Right ventricle myocardium inferior (tissue), 1 donor: ENCODE measurements around the gene ABTB2. TPM values are rescaled to one million over a fixed set of nuclear protein-coding genes. Genes with fewer than 3 reads are reported as not detected.
A peak's percentile ranks its signal among the peaks of the same experiment; 100 is the strongest.
"Not testable (repeated sequence)": the region's sequence is repeated elsewhere in the genome, so short reads cannot be mapped to it uniquely, and the experiment has no call there.

Source experiments
- ATAC-seq: fragments of 200-7000 bp; cut with Tn5 transposase; one replicate; pipeline ENCODE4 v1.9.1; 2020; ENCODE audit warnings: mild to moderate bottlenecking, moderate library complexity
- DNase-seq: peaks from one replicate; pipeline ENCODE4 v3.0.0; 2021; ENCODE audit errors: missing footprints
- intact Hi-C: fragments of 100-400 bp; cut with DNase I; formaldehyde crosslinking; loops from one replicate; pipeline ENCODE4 v1.11.0; 2022
- total RNA-seq: library from RNA; stranded (reverse); fragmentation: NEBNext Ultra II Directional; extraction: Animal tissue kit (Norgen Biotek cat#: 25700); gene quantifications from one replicate; pipeline ENCODE4 v1.2.1, GENCODE V29; 2021
- donor health status: DM: no; HTN: yes; CAD: no; lungs with severe emphysema.

ABTB2 gene
- total RNA-seq, 1 donor from 2014 or later, result 14.3 TPM

DNA sequence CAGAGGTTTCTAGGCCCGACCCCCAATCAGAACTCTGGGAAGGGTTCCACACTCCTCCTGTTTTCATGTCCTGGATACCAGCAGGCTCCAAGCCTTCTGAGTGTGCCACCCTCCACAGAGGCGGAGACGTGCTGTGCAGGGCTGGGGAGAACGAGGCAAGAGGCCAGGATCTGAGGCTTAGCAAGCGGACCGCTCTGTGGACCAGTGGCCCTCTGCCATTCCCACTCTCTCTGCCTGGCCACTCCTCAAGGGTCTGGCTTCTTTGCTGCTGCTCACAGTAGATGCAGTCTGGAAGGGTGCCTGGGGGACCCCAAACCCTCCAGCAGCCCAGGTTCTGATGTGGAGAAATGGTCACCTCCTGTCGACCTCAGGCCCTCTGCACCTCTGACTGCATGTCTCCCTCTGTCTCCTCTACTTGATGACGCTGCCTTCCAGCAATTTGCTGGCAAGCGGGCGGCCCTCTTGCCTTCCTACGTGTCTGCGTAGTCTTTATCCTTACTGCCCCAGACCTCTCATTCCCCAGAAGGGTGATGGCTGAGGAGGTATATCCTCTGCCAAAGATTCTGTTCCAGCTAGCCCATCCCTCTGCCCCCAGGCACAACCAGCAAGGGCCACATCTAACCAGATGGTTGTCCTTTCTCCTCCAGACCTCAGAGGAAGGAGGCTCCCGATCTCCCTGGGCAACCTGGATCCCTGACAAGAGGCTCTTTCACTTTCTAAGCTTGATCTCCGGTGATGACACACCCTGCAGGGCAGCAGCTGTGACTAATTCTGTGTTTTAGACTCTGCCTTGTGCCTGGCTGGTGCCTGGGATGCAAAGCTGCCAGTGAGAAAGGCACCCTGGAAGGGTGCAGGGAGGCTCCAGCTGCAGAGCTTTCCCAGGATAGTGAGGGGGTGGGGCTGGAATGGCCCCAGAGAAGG is 165.1 kb downstream of the ABTB2 start:
- intact Hi-C loops, result no loop called here
- ATAC-seq (peak; percentile 88), DNase-seq (peak; percentile 79)

DNA sequence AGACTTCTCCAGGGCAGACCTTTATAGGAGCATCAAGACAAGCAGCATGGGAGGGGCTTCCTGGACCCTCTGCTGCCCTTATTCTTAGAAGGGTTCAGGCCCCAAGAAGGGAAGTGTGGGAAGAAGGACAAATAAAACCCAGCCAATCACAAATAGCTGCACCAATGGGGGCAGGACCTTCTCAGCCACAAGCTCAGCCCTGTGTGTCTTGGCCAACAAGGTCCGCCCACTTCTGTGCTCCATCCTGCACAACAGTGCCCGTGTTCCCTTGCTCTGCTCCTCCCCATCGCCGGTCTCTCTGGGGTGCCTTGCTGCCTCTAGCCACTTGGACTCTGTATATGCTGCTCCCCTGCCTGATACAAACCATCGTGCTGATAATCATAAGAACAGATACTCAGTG is 166.2 kb downstream of the ABTB2 start:
- intact Hi-C loops, result no loop called here
- no peak for ATAC-seq
- no peak for DNase-seq

DNA sequence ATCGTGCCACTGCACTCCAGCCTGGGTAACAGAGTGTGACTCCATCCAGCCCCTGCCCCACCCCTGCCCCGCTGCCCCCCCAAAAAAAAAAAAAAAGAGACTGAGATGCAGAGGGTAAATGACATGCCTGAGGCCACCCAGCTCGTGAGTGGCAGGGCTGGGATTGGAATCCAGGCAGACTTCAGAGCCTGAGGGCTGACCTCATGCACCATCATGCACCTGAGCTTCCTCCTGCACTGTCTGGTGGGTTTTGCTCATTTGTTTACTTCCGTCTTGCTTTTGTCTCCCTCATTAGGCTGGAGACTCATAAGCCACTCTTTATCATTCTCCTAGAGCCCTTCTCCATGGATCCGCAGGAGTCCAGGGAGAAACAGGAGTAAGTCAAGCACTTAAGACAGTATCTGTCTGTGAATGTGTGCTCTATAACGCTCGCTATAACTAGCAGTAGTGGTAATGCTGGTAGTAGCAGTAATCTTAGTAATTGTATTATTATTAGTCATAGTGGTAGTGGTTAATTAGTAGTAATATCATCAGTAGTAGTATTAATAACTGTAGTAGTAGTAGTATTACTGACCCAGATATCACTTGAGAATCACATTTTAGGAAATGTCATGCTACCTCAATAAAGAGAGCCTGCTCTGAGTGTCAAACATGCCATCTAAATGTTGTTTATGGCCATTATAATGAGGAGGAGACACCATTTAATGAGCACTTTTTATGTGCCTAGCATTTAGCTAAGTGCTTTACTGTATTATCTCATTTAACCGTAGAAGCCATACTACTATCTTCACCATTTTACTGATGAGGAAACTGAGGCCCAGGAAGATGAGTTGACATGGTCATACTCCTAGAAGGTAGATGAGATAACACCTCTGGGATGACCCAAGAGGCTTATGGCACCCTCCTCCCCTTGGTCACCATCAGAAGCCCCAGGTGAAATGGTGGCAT is 167.3 kb downstream of the ABTB2 start:
- intact Hi-C loops, result no loop called here
- ATAC-seq, result no peak
- DNase-seq, result no peak

DNA sequence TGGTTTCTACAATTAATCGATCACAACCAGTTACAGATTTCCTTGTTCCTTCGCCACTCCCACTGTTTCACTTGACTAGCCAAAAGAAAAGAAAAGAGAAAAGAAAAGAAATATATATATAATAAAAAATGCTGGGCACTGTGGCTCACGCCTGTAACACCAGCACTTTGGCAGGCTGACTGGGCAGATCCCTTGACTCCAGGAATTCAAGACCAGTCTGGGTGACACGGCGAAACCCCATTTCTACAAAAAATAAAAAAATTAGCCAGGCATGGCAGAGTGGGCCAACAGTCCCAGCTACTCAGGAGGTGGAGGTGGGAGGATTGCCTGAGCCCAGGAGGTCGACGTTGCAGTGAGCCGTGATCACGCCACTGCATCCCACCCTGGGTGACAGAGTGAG is 168.6 kb downstream of the ABTB2 start:
- ATAC-seq (no peak), DNase-seq (no peak)
- intact Hi-C loops, result no loop called here

DNA sequence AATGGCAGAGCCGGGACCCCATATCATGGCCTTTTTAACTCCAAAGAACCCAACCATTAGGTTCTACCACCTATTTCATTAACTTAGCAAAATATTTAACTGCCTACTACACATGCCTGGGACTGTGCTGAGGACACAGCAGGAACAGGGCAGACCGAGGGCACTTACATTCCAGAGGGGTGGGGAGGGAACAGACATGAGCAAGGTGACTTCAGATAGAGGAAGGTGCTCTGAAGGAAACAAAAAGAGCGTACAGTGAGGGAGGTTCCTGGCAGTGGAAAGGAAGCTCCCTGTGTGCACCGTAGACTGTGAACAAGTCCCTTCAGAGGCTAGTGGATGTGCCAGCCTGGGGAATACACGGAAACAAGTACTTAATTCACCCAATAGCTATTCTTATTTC is 169.6 kb downstream of the ABTB2 start:
- DNase-seq (no peak), ATAC-seq (no peak)
- intact Hi-C loops, result no loop called here

DNA sequence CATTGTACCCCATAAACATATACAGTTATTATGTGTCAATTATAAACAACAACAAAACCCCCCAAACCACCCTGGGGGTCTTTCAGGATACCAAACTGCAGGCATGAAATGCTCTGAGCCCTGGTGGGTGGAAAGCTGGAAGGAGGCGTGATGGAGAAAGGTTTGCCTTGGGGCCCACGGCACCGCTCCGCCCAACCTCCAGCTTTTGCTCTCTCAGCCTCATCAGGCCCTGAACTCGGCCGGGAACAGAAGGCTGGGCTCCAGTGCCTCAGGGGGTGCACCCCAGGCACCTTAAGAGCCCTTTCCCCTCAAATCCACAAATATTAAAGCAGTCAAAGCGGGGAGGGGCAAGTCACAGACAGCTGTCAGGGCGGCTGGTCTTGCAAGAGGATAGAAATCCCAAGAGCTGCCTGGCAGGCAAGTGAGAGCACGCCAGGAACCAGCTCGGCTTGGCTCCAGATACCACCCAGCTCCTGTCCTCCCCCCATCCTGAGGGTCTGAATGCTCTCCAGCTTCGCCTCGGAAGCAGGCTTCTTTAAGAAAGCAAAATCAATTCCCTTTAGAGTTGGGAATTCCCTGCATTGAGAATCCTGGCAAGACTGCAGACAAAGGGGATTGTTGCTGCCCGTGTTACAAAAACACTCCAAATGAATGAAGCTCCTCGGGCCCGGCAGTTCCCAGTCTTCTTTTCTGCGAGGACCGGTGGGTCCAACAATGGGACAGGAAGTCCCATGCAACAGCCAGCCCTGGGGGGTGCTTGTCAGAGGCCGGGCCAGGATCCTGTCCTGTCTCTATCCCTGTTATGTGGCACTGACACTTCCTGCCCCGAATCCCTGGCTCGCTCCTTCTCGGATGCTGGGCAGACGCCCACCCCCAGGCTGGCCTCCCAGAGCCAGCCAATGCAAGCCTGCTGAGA is 171.6 kb downstream of the ABTB2 start:
- intact Hi-C loops, result no loop called here
- DNase-seq, result no peak
- peak; percentile 15 for ATAC-seq

DNA sequence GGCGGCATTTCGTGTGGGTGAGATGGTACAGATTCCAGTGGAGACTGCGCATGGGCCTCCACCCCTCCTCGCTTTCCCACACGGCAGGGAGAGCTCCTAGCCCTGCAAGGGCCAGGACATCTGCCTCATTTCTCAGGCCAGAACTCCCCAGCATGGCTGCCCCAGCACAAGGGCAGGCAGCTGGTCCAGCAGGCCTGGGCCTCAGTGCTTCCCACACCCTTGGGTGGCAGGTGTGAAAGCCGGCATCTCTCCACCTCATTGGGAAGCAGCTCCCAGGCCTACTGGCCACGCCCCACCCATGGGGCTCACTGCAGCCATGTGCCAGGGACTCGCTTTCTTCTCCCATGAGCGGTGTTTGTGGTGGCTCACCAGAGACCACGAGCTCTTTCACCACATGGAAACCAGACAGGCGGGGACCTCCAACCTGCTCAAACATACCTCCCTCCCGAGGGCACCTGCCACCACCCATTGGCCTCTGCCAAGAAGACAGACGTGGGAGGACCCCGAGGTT is 173.2 kb downstream of the ABTB2 start:
- ATAC-seq, result no peak
- no peak for DNase-seq
- intact Hi-C loops, result no loop called here

DNA sequence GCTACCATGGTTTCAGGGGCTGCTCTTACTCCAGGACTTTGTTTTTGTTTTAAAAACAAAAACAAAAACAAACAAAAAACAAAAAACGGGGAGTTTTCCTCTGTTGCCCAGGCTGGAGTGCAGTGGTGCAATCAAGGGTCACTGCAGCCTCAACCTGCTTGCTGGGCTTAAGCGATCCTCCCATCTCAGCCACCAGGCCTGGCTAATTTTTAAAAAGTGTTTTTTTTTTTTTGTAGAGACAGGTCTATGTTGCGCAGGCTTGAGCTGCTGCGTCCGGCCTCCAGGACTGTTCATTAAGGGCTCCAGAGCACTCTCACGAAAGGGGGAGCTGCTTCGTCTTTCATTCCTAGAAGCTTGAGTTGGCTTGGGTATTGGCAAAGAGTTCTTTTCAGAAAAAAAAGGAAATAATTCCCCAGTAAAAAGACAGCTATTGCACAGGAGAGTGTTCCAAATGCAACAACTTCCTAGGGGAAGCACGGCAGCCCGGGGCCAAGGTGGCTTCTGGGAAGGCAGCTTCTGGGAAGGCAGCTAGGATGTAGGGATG is 173.9 kb downstream of the ABTB2 start:
- intact Hi-C loops, result no loop called here
- DNase-seq (no peak), ATAC-seq (no peak)

DNA sequence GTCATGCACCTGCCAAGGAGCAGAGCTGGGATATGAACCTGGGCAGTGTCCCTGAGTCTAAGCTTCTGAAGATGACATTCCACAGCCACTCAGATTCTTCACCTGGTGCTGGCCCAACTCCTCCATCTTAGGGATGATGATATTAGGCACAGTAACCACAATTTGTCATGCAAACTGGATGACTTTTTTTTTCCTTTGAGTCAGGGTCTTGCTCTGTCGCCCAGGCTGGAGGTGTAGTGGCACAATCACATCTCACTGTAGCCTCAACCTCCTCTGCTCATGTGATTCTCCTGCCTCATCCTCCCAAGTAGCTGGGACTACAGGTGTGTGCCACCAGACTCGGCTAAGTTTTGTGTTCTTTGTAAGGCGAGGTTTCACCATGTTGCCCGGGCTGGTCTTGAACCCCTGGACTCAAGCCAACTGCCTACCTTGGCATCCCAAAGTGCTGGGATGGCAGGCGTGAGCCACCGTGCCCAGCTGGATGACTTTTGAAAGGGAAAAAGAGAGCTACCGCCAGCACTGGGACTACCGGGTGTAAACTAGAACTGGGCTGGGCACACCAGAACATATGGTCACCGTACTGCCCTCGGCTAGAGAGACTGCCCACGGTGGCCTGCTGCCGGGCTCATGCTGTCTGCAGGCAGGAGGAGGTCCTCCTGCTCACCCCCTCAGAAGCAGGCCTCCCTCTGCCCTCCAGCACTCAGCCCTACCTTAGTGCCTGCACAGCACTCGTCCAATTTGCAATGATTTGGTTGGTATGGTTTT is 174.7 kb downstream of the ABTB2 start:
- ATAC-seq (no peak), DNase-seq (no peak)
- intact Hi-C loops, result no loop called here

DNA sequence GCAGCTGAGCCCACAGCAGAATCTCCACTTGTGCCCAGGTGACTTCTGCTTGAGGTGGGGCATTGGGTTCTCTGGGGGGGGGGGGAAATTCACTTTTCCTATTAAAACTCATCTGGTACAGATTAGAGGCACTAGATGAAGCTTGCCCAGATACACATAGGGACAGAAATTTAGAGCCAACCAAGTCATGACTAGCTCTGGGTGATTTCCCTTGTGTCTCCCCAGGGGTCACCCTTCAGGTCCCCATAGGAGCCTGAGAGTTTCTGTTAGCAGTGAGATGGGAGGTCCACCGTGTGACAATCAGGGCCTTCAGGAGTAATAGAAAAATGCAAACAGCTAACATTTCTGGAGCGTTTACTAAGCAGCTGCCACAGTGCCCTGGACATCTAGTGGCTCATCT is 175.4 kb downstream of the ABTB2 start:
- ATAC-seq (no peak), DNase-seq (no peak)
- intact Hi-C loops, result no loop called here

DNA sequence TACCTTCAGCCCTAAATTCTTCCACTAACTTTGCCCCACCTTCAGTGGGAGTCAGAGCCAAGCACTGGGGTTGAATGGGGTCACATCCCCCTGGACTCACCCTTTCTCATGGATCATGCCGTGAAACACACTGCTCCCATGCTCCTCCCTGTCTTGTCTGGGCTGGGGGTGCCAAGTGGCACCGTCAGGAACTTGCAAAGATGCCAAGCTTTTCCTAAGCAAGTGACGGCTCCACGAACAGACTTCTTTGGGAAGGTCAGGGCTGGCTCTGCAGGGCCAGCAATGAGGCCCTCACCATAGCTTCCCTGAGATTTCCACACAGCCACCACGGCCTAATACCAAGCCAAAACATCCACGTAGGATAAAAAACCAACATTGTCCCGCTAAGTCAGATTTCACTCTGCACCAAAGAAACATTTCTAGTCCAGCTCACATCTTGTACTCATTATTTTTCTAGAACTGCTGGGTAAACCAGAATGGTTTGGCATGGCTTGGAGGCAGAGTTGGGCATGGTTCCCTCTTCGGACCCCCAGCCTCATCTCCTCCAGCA is 175.9 kb downstream of the ABTB2 start:
- intact Hi-C loops, result no loop called here
- DNase-seq, result no peak
- no peak for ATAC-seq

DNA sequence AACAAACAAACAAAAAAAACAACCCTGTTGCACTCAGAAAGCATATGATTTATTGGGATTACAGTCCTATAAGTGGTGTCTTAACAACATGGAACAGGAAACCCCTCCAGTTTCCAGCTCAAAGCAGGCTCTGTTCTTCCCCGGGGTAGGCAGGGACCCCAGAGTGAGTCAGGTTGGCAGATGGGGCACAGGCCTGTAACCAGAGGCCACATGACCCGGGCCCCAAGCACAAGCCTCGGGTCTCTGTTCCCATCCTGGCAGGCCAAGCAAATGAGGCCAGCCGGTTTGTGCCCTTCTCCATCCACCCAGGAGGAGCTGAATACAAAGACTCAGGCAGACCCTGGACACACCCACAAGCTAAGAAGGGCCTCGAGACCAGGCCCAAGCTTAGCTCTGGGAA is 176.6 kb downstream of the ABTB2 start:
- intact Hi-C loops, result no loop called here
- ATAC-seq (no peak), DNase-seq (no peak)

DNA sequence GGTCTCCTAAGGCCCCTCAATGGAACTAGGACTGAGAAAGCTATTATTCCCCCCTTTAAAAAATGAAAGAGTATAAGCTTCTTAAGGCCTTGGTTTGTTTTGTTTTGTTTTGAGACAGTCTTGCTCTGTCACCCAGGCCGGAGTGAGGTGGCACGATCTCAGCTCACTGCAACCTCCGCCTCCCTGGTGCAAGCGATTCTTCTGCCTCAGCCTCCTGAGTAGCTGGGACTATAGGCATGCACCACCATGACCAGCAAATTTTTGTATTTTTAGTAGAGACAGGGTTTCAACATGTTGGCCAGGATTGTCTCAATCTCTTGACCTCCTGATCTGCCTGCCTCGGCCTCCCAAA is 177.0 kb downstream of the ABTB2 start:
- intact Hi-C loops, ATAC-seq, DNase-seq: not testable (repeated sequence)

DNA sequence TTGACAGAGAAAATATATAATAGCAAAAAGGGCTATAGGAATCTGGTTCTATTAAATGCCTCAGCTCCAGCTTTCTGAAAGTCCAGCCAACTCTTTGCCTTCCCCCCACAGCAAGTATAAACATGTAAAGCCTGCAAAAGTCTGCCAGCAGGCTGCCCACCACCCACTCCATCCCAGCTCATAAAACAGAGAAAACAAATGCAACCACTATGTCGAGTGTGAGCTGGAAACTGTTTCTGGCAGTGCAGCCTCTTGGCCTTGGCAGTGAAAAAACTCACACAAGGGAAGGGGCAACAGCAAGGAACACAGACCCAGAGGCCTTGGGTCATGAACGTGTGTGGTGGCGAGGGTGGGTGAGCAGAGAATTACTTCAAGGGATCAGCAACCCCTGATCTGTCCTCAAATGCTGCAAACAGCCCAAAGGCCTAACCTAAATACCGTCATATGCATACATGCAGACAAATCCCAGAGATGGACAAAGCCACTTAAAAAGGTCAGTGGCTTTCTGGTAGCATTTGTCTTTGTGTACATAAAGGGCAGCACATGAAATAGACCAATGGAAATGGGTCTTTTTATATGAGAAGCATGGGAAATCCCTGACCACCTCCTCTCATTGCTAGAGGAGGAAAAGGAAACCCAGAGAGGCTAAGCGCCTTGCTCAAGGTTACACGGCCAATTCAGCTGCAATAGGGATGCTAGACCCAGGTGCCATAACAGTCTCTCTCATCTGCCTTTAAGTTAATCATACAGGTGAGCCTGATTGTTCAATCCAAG is 177.6 kb downstream of the ABTB2 start:
- intact Hi-C loops, result no loop called here
- no peak for DNase-seq
- ATAC-seq, result no peak

DNA sequence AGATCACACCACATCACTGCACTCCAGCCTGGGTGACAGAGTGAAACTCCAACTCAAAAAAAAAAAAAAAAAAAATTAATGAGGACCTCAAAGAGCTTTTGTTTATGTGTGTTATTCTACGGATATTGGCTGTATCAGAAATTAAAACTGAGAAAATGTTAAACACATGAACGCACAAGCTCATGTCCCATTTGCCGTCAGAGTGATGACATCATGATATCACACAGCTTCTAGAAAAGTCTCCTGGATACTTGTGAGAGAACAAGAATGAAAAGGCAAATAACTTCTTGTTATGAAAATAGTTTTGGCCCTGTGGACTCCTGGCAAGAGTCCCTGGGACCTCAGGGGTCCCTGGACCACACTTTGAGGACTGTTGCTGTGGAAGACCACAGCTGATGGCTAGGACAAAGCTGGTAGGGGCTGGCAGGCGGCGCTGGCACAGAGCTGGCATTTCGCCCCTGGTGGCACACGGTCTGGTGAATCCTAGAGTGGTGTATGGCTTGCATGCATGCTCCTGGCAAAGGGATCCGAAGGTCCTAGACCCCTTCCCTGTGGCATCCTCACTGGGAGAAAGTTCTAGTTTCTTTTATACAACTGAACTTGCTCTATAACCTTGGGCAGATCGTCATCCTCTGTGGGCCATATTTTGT is 178.7 kb downstream of the ABTB2 start:
- no peak for DNase-seq
- no peak for ATAC-seq
- intact Hi-C loops, result loop anchor here (10.0 kb wide), 1 partner anchor 316 kb away; no protein-coding TSS in a partner anchor

DNA sequence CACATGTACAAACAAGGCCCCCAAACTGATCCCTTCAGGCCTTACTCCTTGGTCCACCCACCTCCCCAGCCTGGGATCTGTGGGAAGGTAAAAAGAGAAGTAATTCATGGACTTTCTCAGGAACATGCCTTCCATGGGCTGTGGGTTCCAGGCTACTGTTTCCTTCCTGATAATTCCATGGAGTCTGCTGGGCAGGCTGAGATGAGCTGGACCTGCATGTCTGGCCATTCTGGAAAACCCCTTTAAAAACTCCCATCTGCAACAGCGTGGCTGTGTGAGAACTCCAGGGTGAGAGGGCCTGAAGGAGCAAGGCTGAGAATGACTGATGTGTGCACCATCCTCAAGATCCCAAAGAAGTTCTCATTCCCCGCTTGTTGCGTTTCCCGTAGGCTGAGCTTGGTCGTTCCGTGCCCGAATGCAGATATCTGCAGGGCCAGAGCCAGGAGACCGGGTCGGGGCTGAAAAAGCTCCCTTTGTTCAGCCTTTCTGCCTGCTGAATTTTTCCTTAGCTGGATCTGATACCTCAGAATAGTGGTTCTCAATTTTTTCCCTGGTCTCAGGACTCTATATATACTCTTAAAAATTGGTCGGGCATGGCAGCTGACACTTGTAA is 179.5 kb downstream of the ABTB2 start:
- intact Hi-C loops, result loop anchor here (10.0 kb wide), 1 partner anchor 316 kb away; no protein-coding TSS in a partner anchor

More for the DNA sequence above, 179.5 kb downstream of the ABTB2 start:
- ATAC-seq (no peak), DNase-seq (no peak)
